Body of pancreas (tissue), 4 donors: ENCODE results near the gene TEX2. TPM values are rescaled to one million over a fixed set of nuclear protein-coding genes. Genes with fewer than 3 reads are reported as not detected.

Experiments
- ATAC-seq: fragments of 150-250 bp; one replicate; pipeline ENCODE4 v1.9.1; 2016
- DNase-seq, 4 donors: peaks; one replicate each; pipeline ENCODE4 v3.0.0-alpha.2; 2019
- H3K27ac ChIP-seq, 4 donors: fragments of 200-600 bp; sonication (generic); 1 replicate in 3 of 4; 2 replicates in 1 of 4; pipeline versions ENCODE4 v1.5.1 to v1.6.1; 2016 to 2019; ENCODE audit warnings: mild to moderate bottlenecking in 1 of 4, mixed read lengths in 1 of 4, moderate library complexity in 1 of 4
- H3K27me3 ChIP-seq, 2 donors: fragments of 200-600 bp; sonication (generic); one replicate each; pipeline ENCODE4 v1.6.0; 2016; ENCODE audit warnings: mild to moderate bottlenecking in 1 of 2
- H3K36me3 ChIP-seq, 2 donors: fragments of 200-600 bp; sonication (generic); replicated peaks in 1 of 2; 2 replicates each; pipeline ENCODE4 v1.5.1; 2016; ENCODE audit warnings: low read depth in 2 of 2; ENCODE audit not compliant: insufficient read depth in 1 of 2
- H3K4me1 ChIP-seq: fragments of 200-600 bp; sonication (generic); one replicate; pipeline ENCODE4 v1.6.0; 2016
- H3K4me3 ChIP-seq, 2 donors: fragments of 200-600 bp; sonication (generic); 1 replicate in 1 of 2; 2 replicates in 1 of 2; pipeline ENCODE4 v1.5.1; 2016 to 2019
- H3K9me3 ChIP-seq, 3 donors: fragments of 200-600 bp; sonication (generic); 1 replicate in 2 of 3; 2 replicates in 1 of 3; pipeline ENCODE4 v1.5.1; 2016
- CTCF ChIP-seq, 7 experiments: fragments of 450-650 bp in 4 of 7; fragments of 200-600 bp in 3 of 7; sonication (generic) in 3 of 7; IDR thresholded peaks; one replicate each; pipeline ENCODE4 v1.5.1; 2016 to 2019; ENCODE audit warnings: antibody characterized with exemption in 7 of 7
- POLR2A ChIP-seq, 3 donors: fragments of 450-650 bp; IDR thresholded peaks; one replicate each; pipeline ENCODE4 v1.6.1; 2016; ENCODE audit warnings: antibody characterized with exemption in 3 of 3, mild to moderate bottlenecking in 2 of 3
- WGBS, 2 donors: methylation state at CpG; one replicate each; pipeline ENCODE4 v1.1.5; 2017; 5-methylcytosine and 5-hydroxymethylcytosine counted together
- intact Hi-C: fragments of 100-400 bp; cut with DNase I; formaldehyde crosslinking; loops from one replicate; pipeline ENCODE4 v1.15.1; 2023
- total RNA-seq, 2 donors: library from RNA; depleted of rRNA; stranded (reverse); fragments of >200 nt; gene quantifications; one replicate each; pipeline ENCODE4 v1.1.0, GENCODE V29; 2016

Gene TEX2
- total RNA-seq, 2 donors from 2014 or later: 36.1 to 82.1 TPM

GRCh38 chr17:64291268-64291851, 28.3 kb upstream of the TEX2 start:
- no peak overlapping the region for H3K4me3 ChIP-seq
- H3K27ac ChIP-seq: no peak overlapping the region
- 69 to 74% methylated on average over 9 of the region's 9 CpGs for WGBS, 2 donors
- no peaks in the 10 kb centered on the region for H3K36me3 ChIP-seq
- H3K4me1 ChIP-seq: no peaks in the 10 kb centered on the region
- no peak for TF ChIP-seq POLR2A (IDR thresholded peaks at IDR 0.05)
- TF ChIP-seq CTCF (IDR thresholded peaks at IDR 0.05): peak in 2 of 7 experiments; percentile 12 to 13
- no peak for ATAC-seq
- no peaks in the 10 kb centered on the region for H3K9me3 ChIP-seq
- no peaks in the 10 kb centered on the region for H3K27me3 ChIP-seq
- intact Hi-C loops: no loop called here
- DNase-seq: no peak

GRCh38 chr17:64289741-64290141, 26.7 kb upstream of the TEX2 start:
- Histone ChIP-seq H3K27ac (no peak overlapping the region), H3K36me3 (no peaks in the 10 kb centered on the region), H3K4me3 (no peak overlapping the region), H3K9me3 (no peaks in the 10 kb centered on the region), H3K27me3 (no peaks in the 10 kb centered on the region), H3K4me1 (no peaks in the 10 kb centered on the region)
- no peak for DNase-seq
- intact Hi-C loops: loop anchor here (10.0 kb wide), 2 partner anchors 255 to 365 kb away; no protein-coding TSS in a partner anchor
- 26 to 30% methylated on average over 4 of the region's 4 CpGs for WGBS, 2 donors
- no peak for TF ChIP-seq CTCF (IDR thresholded peaks at IDR 0.05)
- no peak for TF ChIP-seq POLR2A (IDR thresholded peaks at IDR 0.05)
- ATAC-seq: no peak

GRCh38 chr17:64282753-64283080, 19.7 kb upstream of the TEX2 start:
- TF ChIP-seq CTCF (IDR thresholded peaks at IDR 0.05) (no peak), POLR2A (IDR thresholded peaks at IDR 0.05) (no peak)
- H3K4me3 ChIP-seq: no peak overlapping the region
- ATAC-seq (peak; percentile 19), DNase-seq (no peak)
- H3K36me3 ChIP-seq: no peaks in the 10 kb centered on the region
- intact Hi-C loops: loop anchor here (10.0 kb wide), 2 partner anchors 248 to 358 kb away; no protein-coding TSS in a partner anchor
- no peaks in the 10 kb centered on the region for H3K9me3 ChIP-seq
- H3K27ac ChIP-seq: no peak overlapping the region
- peaks cover 10% of the 10 kb centered on the region for H3K4me1 ChIP-seq
- H3K27me3 ChIP-seq: no peaks in the 10 kb centered on the region
- WGBS, 2 donors: 25 to 38% methylated on average over 3 to 4 of the region's 4 CpGs

- ATAC-seq: peak; percentile 79
- no peaks in the 10 kb centered on the region for H3K36me3 ChIP-seq
- H3K4me3 ChIP-seq: no peak overlapping the region
- H3K27ac ChIP-seq: no peak overlapping the region
- peaks cover 10% of the 10 kb centered on the region for H3K4me1 ChIP-seq
- intact Hi-C loops: loop anchor here (10.0 kb wide), 2 partner anchors 247 to 357 kb away; no protein-coding TSS in a partner anchor
- peak; percentile 60 to 77 (median 74) for DNase-seq
- 28 to 30% methylated on average over 10 to 15 of the region's 19 CpGs for WGBS, 2 donors
- H3K27me3 ChIP-seq: no peaks in the 10 kb centered on the region
- H3K9me3 ChIP-seq: no peaks in the 10 kb centered on the region
- TF ChIP-seq POLR2A (IDR thresholded peaks at IDR 0.05): no peak
- peak; percentile 59 to 91 (median 80) for TF ChIP-seq CTCF (IDR thresholded peaks at IDR 0.05)
Measured at GRCh38 chr17:64281962-64282752, 19.1 kb upstream of the TEX2 start.
